Neural cell (in vitro differentiated cells): ENCODE data around the gene GLRX5. TPM values are rescaled to one million over a fixed set of nuclear protein-coding genes. Genes with fewer than 3 reads are reported as not detected.

Source experiments
- H2AFZ ChIP-seq: fragments of 200-600, 300-800 bp; sonication (generic), shearing (Covaris generic); 2 replicates; pipeline ENCODE4 v1.6.0; 2014; ENCODE audit warnings: low read depth, mild to moderate bottlenecking, antibody characterized with exemption, low read length, moderate library complexity
- H3F3A ChIP-seq: fragments of 200-600 bp; shearing (Covaris generic); 2 replicates; pipeline ENCODE4 v1.6.1; 2016; ENCODE audit warnings: mild to moderate bottlenecking, moderate library complexity, mixed read lengths, antibody characterized with exemption, low read length; ENCODE audit not compliant: insufficient read depth, poor library complexity, severe bottlenecking
- H3K27ac ChIP-seq: fragments of 200-600, 300-800 bp; sonication (generic), shearing (Covaris generic); 2 replicates; pipeline ENCODE4 v1.5.1; 2014; ENCODE audit warnings: mild to moderate bottlenecking, low read length, moderate library complexity
- H3K27me3 ChIP-seq: fragments of 300-800, 200-600 bp; sonication (generic), shearing (Covaris generic); 2 replicates; pipeline ENCODE4 v1.6.0; 2014; ENCODE audit warnings: mild to moderate bottlenecking, low read depth, low read length, moderate library complexity; ENCODE audit not compliant: insufficient read depth
- H3K36me3 ChIP-seq: fragments of 300-800, 200-600 bp; sonication (generic), shearing (Covaris generic); 2 replicates; pipeline ENCODE4 v1.5.1; 2014; ENCODE audit warnings: mild to moderate bottlenecking, antibody characterized with exemption, low read length, moderate library complexity; ENCODE audit not compliant: insufficient read depth
- H3K4me2 ChIP-seq: fragments of 300-800, 200-600 bp; sonication (generic), shearing (Covaris generic); 2 replicates; pipeline ENCODE4 v1.6.0; 2014; ENCODE audit warnings: mild to moderate bottlenecking, low read length
- H3K4me3 ChIP-seq: fragments of 300-800, 200-600 bp; sonication (generic), shearing (Covaris generic); 2 replicates; pipeline ENCODE4 v1.5.1; 2014; ENCODE audit warnings: mild to moderate bottlenecking, low read length, moderate library complexity
- H3K79me2 ChIP-seq: fragments of 200-600 bp; shearing (Covaris generic); replicated peaks from 2 replicates; pipeline ENCODE4 v1.6.0; 2014; ENCODE audit warnings: mild to moderate bottlenecking, low read length, moderate library complexity; ENCODE audit not compliant: insufficient read depth
- H3K9ac ChIP-seq: fragments of 300-800, 200-600 bp; sonication (generic), shearing (Covaris generic); 2 replicates; pipeline ENCODE4 v1.6.1; 2016; ENCODE audit warnings: mild to moderate bottlenecking, low read length, mixed read lengths
- H3K9me2 ChIP-seq: fragments of 200-600 bp; shearing (Covaris generic); 2 replicates; pipeline ENCODE4 v1.6.1; 2016; ENCODE audit warnings: mild to moderate bottlenecking, low read length, mixed read lengths; ENCODE audit not compliant: insufficient read depth
- H3K9me3 ChIP-seq: fragments of 200-600, 300-800 bp; sonication (generic), shearing (Covaris generic); 2 replicates; pipeline ENCODE4 v1.6.1; 2016; ENCODE audit warnings: mild to moderate bottlenecking, mixed run types, low read length, moderate library complexity, mixed read lengths
- H4K20me1 ChIP-seq: fragments of 200-600 bp; shearing (Covaris generic); 2 replicates; pipeline ENCODE4 v1.6.1; 2016; ENCODE audit warnings: mild to moderate bottlenecking, mixed run types; ENCODE audit not compliant: insufficient read depth
- CTCF ChIP-seq: fragments of 450-650 bp; IDR thresholded peaks from 2 replicates; pipeline ENCODE4 v1.5.1; 2014; ENCODE audit warnings: antibody characterized with exemption, mild to moderate bottlenecking, moderate library complexity; ENCODE audit not compliant: poor library complexity, severe bottlenecking
- EP300 ChIP-seq: fragments of 450-650 bp; conservative IDR thresholded peaks from 2 replicates; pipeline ENCODE4 v1.6.1; 2014; ENCODE audit warnings: antibody characterized with exemption, mild to moderate bottlenecking, moderate library complexity; ENCODE audit not compliant: poor library complexity, severe bottlenecking
- EZH2 ChIP-seq: fragments of 200-600, 300-800 bp; shearing (Covaris generic), sonication (generic); IDR thresholded peaks from 2 replicates; pipeline ENCODE4 v1.6.1; 2014; ENCODE audit warnings: antibody characterized with exemption, low read length, borderline replicate concordance, mild to moderate bottlenecking; ENCODE audit not compliant: insufficient read depth, poor library complexity, severe bottlenecking
- MXI1 ChIP-seq: fragments of 450-650 bp; conservative IDR thresholded peaks from 2 replicates; pipeline ENCODE4 v1.6.1; 2014; ENCODE audit warnings: antibody characterized with exemption, mild to moderate bottlenecking; ENCODE audit not compliant: poor library complexity, severe bottlenecking
- POLR2AphosphoS5 ChIP-seq: IDR thresholded peaks from 2 replicates; pipeline ENCODE4 v1.6.1; 2012
- RAD21 ChIP-seq: fragments of 450-650 bp; conservative IDR thresholded peaks from 2 replicates; pipeline ENCODE4 v1.6.1; 2014; ENCODE audit warnings: antibody characterized with exemption, mild to moderate bottlenecking, moderate library complexity
- REST ChIP-seq: IDR thresholded peaks from 2 replicates; pipeline ENCODE4 v1.6.1; 2012; ENCODE audit warnings: borderline replicate concordance
- SMC3 ChIP-seq: fragments of 450-650 bp; conservative IDR thresholded peaks from 2 replicates; pipeline ENCODE4 v1.6.1; 2014; ENCODE audit warnings: antibody characterized with exemption, mild to moderate bottlenecking, moderate library complexity; ENCODE audit not compliant: poor library complexity
- TAF1 ChIP-seq: IDR thresholded peaks from 2 replicates; pipeline ENCODE4 v1.6.1; 2012; ENCODE audit warnings: low read depth
- polyA plus RNA-seq: library from polyadenylated mRNA; depleted of rRNA; stranded (reverse); fragments of >200 nt; gene quantifications from 2 replicates; pipeline ENCODE4 v1.2.3, GENCODE V29; 2014

The GLRX5 gene
- polyA plus RNA-seq, 1 donor from 2014 or later = 81.0 TPM

- H3K9ac ChIP-seq = no peak overlapping the region
- H3F3A ChIP-seq = no peaks in the 10 kb centered on the region
- H3K79me2 ChIP-seq = no peaks in the 10 kb centered on the region
- TF ChIP-seq CTCF (no peak), RAD21 (no peak), POLR2AphosphoS5 (no peak), SMC3 (no peak), REST (no peak), TAF1 (no peak), EP300 (no peak), MXI1 (no peak), EZH2 (no peak)
- H3K4me3 ChIP-seq = no peak overlapping the region
- no peak overlapping the region for H2AFZ ChIP-seq
- H3K36me3 ChIP-seq = no peaks in the 10 kb centered on the region
- peaks cover 12% of the 10 kb centered on the region for H3K27me3 ChIP-seq
- H3K9me2 ChIP-seq = no peaks in the 10 kb centered on the region
- H3K27ac ChIP-seq = no peak overlapping the region
- H3K4me2 ChIP-seq = no peak overlapping the region
- H4K20me1 ChIP-seq = no peaks in the 10 kb centered on the region
- H3K9me3 ChIP-seq = no peaks in the 10 kb centered on the region
Measured at GRCh38 chr14:95520346-95520745, 14.5 kb upstream of the GLRX5 start.

- no peaks in the 10 kb centered on the region for H3K9me3 ChIP-seq
- H3K27ac ChIP-seq = no peak overlapping the region
- H3K27me3 ChIP-seq = peaks cover 5% of the 10 kb centered on the region
- no peaks in the 10 kb centered on the region for H3K9me2 ChIP-seq
- H2AFZ ChIP-seq = no peak overlapping the region
- H3K79me2 ChIP-seq = no peaks in the 10 kb centered on the region
- no peak overlapping the region for H3K9ac ChIP-seq
- H3F3A ChIP-seq = no peaks in the 10 kb centered on the region
- no peaks in the 10 kb centered on the region for H4K20me1 ChIP-seq
- no peak overlapping the region for H3K4me3 ChIP-seq
- no peak for TF ChIP-seq REST
- TF ChIP-seq RAD21 = no peak
- TF ChIP-seq POLR2AphosphoS5 = no peak
- TF ChIP-seq TAF1 = no peak
- no peak for TF ChIP-seq CTCF
- no peak for TF ChIP-seq SMC3
- no peak for TF ChIP-seq EZH2
- H3K36me3 ChIP-seq = no peaks in the 10 kb centered on the region
- H3K4me2 ChIP-seq = no peak overlapping the region
Measured at GRCh38 chr14:95521001-95521400, 13.8 kb upstream of the GLRX5 start.
